ENCODE measurements around the gene SNX25. TPM values are rescaled to one million over a fixed set of nuclear protein-coding genes. Genes with fewer than 3 reads are reported as not detected.

SNX25 gene
- total RNA-seq, 1 donor from 2014 or later = 29.5 TPM

DNA sequence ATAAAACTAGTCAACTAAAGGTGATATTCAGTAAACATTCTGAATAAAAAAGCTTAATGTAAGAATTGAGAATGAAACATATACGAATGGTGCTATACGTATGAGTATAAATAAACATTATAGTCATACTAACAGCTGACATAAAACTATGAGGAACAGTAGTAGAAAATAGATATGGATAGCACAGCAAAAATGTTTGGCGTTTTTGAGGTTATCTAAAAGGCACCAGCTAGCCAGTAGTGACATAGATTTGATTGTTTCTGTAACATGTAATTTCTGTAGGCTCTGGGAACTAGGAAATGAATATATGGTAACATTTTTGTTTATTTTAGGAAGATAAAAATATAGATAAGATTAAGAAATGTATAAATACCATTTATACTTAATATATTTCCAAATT, 69.3 kb downstream of the SNX25 start:
- H3K9ac ChIP-seq (ENCODE audit: low read length) = no peak overlapping the region

DNA sequence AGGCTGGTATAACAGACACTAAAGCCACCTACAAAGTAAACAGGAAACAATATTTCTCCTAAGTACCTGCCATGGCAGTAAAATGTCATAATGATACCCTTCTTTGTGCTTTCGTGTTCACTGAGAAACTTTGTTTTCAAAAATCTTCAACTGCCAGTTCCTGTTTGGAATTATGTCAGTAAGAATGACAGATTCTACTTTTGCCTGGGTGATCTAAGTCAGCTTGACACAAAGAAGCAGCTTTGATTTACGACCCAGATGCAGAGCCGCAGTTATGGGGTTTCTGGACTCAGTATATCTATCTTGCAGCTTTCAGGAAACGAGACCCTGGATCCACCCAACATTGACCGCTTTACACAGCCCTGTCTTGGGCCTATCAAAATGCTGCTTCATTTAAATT, 71.2 kb downstream of the SNX25 start:
- Histone ChIP-seq H4K20me1 (ENCODE audit: insufficient read depth, low read length) (no peaks in the 10 kb centered on the region), H3K4me3 (ENCODE audit: insufficient read depth, low read depth, low read length) (no peak overlapping the region), H3K4me2 (ENCODE audit: low read length) (no peak overlapping the region), H3K36me3 (ENCODE audit: insufficient read depth, low read length) (no peaks in the 10 kb centered on the region), H3K27me3 (ENCODE audit: insufficient read depth, low read length) (no peaks in the 10 kb centered on the region), H3K9ac (ENCODE audit: low read length) (no peak overlapping the region), H3K9me3 (ENCODE audit: insufficient read depth, low read depth, low read length) (no peaks in the 10 kb centered on the region), H2AFZ (ENCODE audit: low read depth, low read length) (no peak overlapping the region), H3K4me1 (ENCODE audit: insufficient read depth, low read length) (peaks cover 26% of the 10 kb centered on the region), H3K27ac (ENCODE audit: low read depth, low read length) (no peak overlapping the region), H3K79me2 (ENCODE audit: insufficient read depth, low read length) (no peaks in the 10 kb centered on the region)
- H3K9me3 Mint-ChIP-seq (ENCODE audit: unreplicated experiment) = no peaks in the 10 kb centered on the region
- H3K4me1 Mint-ChIP-seq (ENCODE audit: low read depth, unreplicated experiment) = peaks cover 21% of the 10 kb centered on the region
- DNase-seq (ENCODE audit: low read depth) = no peak
- no peak overlapping the region for H3K27ac Mint-ChIP-seq (ENCODE audit: unreplicated experiment)
- TF ChIP-seq, protein P1, sequence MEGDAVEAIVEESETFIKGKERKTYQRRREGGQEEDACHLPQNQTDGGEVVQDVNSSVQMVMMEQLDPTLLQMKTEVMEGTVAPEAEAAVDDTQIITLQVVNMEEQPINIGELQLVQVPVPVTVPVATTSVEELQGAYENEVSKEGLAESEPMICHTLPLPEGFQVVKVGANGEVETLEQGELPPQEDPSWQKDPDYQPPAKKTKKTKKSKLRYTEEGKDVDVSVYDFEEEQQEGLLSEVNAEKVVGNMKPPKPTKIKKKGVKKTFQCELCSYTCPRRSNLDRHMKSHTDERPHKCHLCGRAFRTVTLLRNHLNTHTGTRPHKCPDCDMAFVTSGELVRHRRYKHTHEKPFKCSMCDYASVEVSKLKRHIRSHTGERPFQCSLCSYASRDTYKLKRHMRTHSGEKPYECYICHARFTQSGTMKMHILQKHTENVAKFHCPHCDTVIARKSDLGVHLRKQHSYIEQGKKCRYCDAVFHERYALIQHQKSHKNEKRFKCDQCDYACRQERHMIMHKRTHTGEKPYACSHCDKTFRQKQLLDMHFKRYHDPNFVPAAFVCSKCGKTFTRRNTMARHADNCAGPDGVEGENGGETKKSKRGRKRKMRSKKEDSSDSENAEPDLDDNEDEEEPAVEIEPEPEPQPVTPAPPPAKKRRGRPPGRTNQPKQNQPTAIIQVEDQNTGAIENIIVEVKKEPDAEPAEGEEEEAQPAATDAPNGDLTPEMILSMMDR (IDR thresholded peaks at IDR 0.05; ENCODE audit: insufficient read depth, low read depth, low read length) = no peak
- no peak for TF ChIP-seq EZH2 (IDR thresholded peaks at IDR 0.05; ENCODE audit: insufficient read depth, low read length)
- FAIRE-seq = no peak
- no peaks in the 10 kb centered on the region for H3K27me3 Mint-ChIP-seq (ENCODE audit: low read depth, unreplicated experiment)
- H3K36me3 Mint-ChIP-seq (ENCODE audit: low read depth, unreplicated experiment) = peaks cover 16% of the 10 kb centered on the region
- no peak overlapping the region for H3K4me3 Mint-ChIP-seq (ENCODE audit: unreplicated experiment)

More for the DNA sequence above, 69.3 kb downstream of the SNX25 start:
- Histone ChIP-seq H3K9me3 (ENCODE audit: insufficient read depth, low read depth, low read length) (no peaks in the 10 kb centered on the region), H3K36me3 (ENCODE audit: insufficient read depth, low read length) (no peaks in the 10 kb centered on the region), H3K4me1 (ENCODE audit: insufficient read depth, low read length) (peaks cover 18% of the 10 kb centered on the region), H3K27ac (ENCODE audit: low read depth, low read length) (no peak overlapping the region), H4K20me1 (ENCODE audit: insufficient read depth, low read length) (no peaks in the 10 kb centered on the region), H3K4me3 (ENCODE audit: insufficient read depth, low read depth, low read length) (no peak overlapping the region), H3K4me2 (ENCODE audit: low read length) (no peak overlapping the region), H2AFZ (ENCODE audit: low read depth, low read length) (no peak overlapping the region), H3K79me2 (ENCODE audit: insufficient read depth, low read length) (peaks cover 1% of the 10 kb centered on the region), H3K27me3 (ENCODE audit: insufficient read depth, low read length) (no peaks in the 10 kb centered on the region)
- H3K27me3 Mint-ChIP-seq (ENCODE audit: low read depth, unreplicated experiment) = no peaks in the 10 kb centered on the region
- H3K27ac Mint-ChIP-seq (ENCODE audit: unreplicated experiment) = no peak overlapping the region
- H3K9me3 Mint-ChIP-seq (ENCODE audit: unreplicated experiment) = no peaks in the 10 kb centered on the region
- peaks cover 17% of the 10 kb centered on the region for H3K36me3 Mint-ChIP-seq (ENCODE audit: low read depth, unreplicated experiment)
- peaks cover 13% of the 10 kb centered on the region for H3K4me1 Mint-ChIP-seq (ENCODE audit: low read depth, unreplicated experiment)
- no peak overlapping the region for H3K4me3 Mint-ChIP-seq (ENCODE audit: unreplicated experiment)
- no peak for DNase-seq (ENCODE audit: low read depth)
- TF ChIP-seq, protein P1 (IDR thresholded peaks at IDR 0.05; ENCODE audit: insufficient read depth, low read depth, low read length) = no peak
- TF ChIP-seq EZH2 (IDR thresholded peaks at IDR 0.05; ENCODE audit: insufficient read depth, low read length) = no peak
- FAIRE-seq = no peak

DNA sequence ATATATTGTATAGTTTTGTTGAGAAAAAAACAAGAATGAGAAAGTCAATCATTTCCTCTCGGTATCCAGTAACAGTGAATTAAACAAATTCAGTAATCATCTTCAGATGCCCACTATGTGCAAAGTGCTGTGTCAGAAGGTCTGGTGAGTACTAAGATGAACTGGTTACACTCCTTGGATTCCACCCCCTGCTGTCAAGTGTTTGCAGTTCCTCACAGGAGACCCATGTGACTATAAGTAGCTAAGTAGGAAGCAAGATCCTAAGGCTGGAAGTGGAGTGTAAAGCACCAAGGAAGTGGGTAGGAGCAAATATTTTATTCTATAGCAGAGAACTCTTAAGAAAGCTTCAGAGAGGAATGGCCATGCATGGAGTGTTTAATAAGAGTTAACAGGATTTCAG, 73.6 kb downstream of the SNX25 start:
- no peaks in the 10 kb centered on the region for H3K79me2 ChIP-seq (ENCODE audit: insufficient read depth, low read length)
- DNase-seq (ENCODE audit: low read depth) (no peak), FAIRE-seq (no peak)
- H3K4me3 ChIP-seq (ENCODE audit: insufficient read depth, low read depth, low read length) = no peak overlapping the region
- no peak for TF ChIP-seq EZH2 (IDR thresholded peaks at IDR 0.05; ENCODE audit: insufficient read depth, low read length)
- TF ChIP-seq, protein P1 (IDR thresholded peaks at IDR 0.05; ENCODE audit: insufficient read depth, low read depth, low read length) = no peak
- peaks cover 16% of the 10 kb centered on the region for H3K4me1 ChIP-seq (ENCODE audit: insufficient read depth, low read length)
- Mint-ChIP-seq H3K9me3 (ENCODE audit: unreplicated experiment) (no peaks in the 10 kb centered on the region), H3K4me3 (ENCODE audit: unreplicated experiment) (no peak overlapping the region), H3K27ac (ENCODE audit: unreplicated experiment) (peak overlapping the region; percentile 1), H3K36me3 (ENCODE audit: low read depth, unreplicated experiment) (peaks cover 10% of the 10 kb centered on the region), H3K27me3 (ENCODE audit: low read depth, unreplicated experiment) (no peaks in the 10 kb centered on the region), H3K4me1 (ENCODE audit: low read depth, unreplicated experiment) (peaks cover 26% of the 10 kb centered on the region)
- no peak overlapping the region for H3K4me2 ChIP-seq (ENCODE audit: low read length)
- H3K27me3 ChIP-seq (ENCODE audit: insufficient read depth, low read length) = no peaks in the 10 kb centered on the region
- H3K9ac ChIP-seq (ENCODE audit: low read length) = no peak overlapping the region
- no peak overlapping the region for H3K27ac ChIP-seq (ENCODE audit: low read depth, low read length)
- no peaks in the 10 kb centered on the region for H3K9me3 ChIP-seq (ENCODE audit: insufficient read depth, low read depth, low read length)
- no peaks in the 10 kb centered on the region for H3K36me3 ChIP-seq (ENCODE audit: insufficient read depth, low read length)
- no peak overlapping the region for H2AFZ ChIP-seq (ENCODE audit: low read depth, low read length)
- no peaks in the 10 kb centered on the region for H4K20me1 ChIP-seq (ENCODE audit: insufficient read depth, low read length)
